ENCODE results near the gene APH1B. TPM values are rescaled to one million over a fixed set of nuclear protein-coding genes. Genes with fewer than 3 reads are reported as not detected.

APH1B gene
- total and polyA plus RNA-seq, 12 donors: 1.7 to 11.4 (median 7.4) TPM

- H3K27me3 ChIP-seq: no peaks in the 10 kb centered on the region
- peaks cover 0 to 3% (median 0%) of the 10 kb centered on the region in 9 donors for H3K4me1 ChIP-seq
- 72 to 76% methylated on average over 2 of the region's 2 CpGs for WGBS, 2 donors
- TF ChIP-seq CTCF (IDR thresholded peaks at IDR 0.05): no peak
- no peak overlapping the region for H3K27ac ChIP-seq
- no peaks in the 10 kb centered on the region for H3K9me3 ChIP-seq
- ATAC-seq (no peak), DNase-seq (no peak)
- H3K36me3 ChIP-seq: peaks cover 0 to 32% (median 16%) of the 10 kb centered on the region in 9 donors
- intact Hi-C loops (cut with DNase I): no loop called here
- H3K4me3 ChIP-seq: no peak overlapping the region
Measured at GRCh38 chr15:63308947-63309346, 31.5 kb downstream of the APH1B start.

GRCh38 chr15:63310646-63311045, 33.2 kb downstream of the APH1B start:
- Histone ChIP-seq H3K9me3 (no peaks in the 10 kb centered on the region), H3K27me3 (no peaks in the 10 kb centered on the region), H3K27ac (no peak overlapping the region), H3K4me1 (peaks cover 0 to 3% (median 0%) of the 10 kb centered on the region in 9 donors), H3K4me3 (no peak overlapping the region), H3K36me3 (peaks cover 0 to 18% (median 11%) of the 10 kb centered on the region in 9 donors)
- intact Hi-C loops (cut with DNase I): loop anchor here in 1 of 10 donors (5.0 kb wide), 1 partner anchor 102 kb away; no protein-coding TSS in a partner anchor
- WGBS, 2 donors: 91 to 93% methylated on average over 3 of the region's 3 CpGs
- no peak for DNase-seq
- no peak for TF ChIP-seq CTCF (IDR thresholded peaks at IDR 0.05)
- ATAC-seq: no peak

- H3K4me1 ChIP-seq: peaks cover 0 to 3% (median 0%) of the 10 kb centered on the region in 9 donors
- H3K9me3 ChIP-seq: no peaks in the 10 kb centered on the region
- no peak for TF ChIP-seq CTCF (IDR thresholded peaks at IDR 0.05)
- no peak for ATAC-seq
- no peak overlapping the region for H3K4me3 ChIP-seq
- H3K27me3 ChIP-seq: no peaks in the 10 kb centered on the region
- intact Hi-C loops (cut with DNase I): loop anchor here in 1 of 10 donors (5.0 kb wide), 1 partner anchor 100 kb away; no protein-coding TSS in a partner anchor
- DNase-seq: no peak
- peaks cover 0 to 4% (median 0%) of the 10 kb centered on the region in 9 donors for H3K36me3 ChIP-seq
- no peak overlapping the region for H3K27ac ChIP-seq
- 94 to 96% methylated on average over 1 of the region's 1 CpG for WGBS, 2 donors
Measured at GRCh38 chr15:63312286-63312685, 34.9 kb downstream of the APH1B start.

- ATAC-seq (no peak), DNase-seq (no peak)
- Histone ChIP-seq H3K4me3 (no peak overlapping the region), H3K27ac (no peak overlapping the region), H3K27me3 (no peaks in the 10 kb centered on the region), H3K4me1 (peaks cover 0 to 2% (median 0%) of the 10 kb centered on the region in 9 donors), H3K9me3 (no peaks in the 10 kb centered on the region), H3K36me3 (peaks cover 0 to 4% (median 0%) of the 10 kb centered on the region in 9 donors)
- intact Hi-C loops (cut with DNase I): loop anchor here in 1 of 10 donors (5.0 kb wide), 1 partner anchor 98 kb away; no protein-coding TSS in a partner anchor
- 86 to 88% methylated on average over 4 of the region's 4 CpGs for WGBS, 2 donors
- no peak for TF ChIP-seq CTCF (IDR thresholded peaks at IDR 0.05)
Measured at GRCh38 chr15:63313825-63314224, 36.4 kb downstream of the APH1B start.
